GM19023 (cell line): ENCODE data around the gene MRTO4.

ENCODE experiments used
- ATAC-seq: cut with Tn5 transposase; IDR thresholded peaks from one replicate; pipeline ENCODE4 v1.9.1; 2021; ENCODE audit warnings: mild to moderate bottlenecking, moderate library complexity; ENCODE audit not compliant: unreplicated experiment

Gene MRTO4

DNA sequence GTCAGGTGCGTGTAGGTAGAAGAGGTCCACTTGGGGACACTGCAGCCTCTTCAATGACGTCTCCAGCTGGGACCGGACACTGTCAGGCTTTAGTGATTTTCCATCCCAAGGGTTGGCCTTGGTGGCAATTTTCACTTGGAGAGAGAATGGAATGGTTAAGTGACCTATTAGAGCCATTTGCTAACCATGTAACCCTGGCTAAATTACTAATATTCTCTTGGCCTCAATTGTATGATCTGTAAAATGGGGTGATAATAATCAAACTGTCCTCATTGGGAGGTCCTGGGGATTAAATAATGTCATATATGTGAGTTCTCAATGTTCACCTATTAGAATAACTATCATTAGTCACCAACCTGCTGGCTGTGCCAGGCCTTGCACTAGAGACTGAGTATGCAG is 56.9 kb downstream of the MRTO4 start:
- no peak for ATAC-seq

GRCh38 chr1:19309123-19309813 is 57.7 kb downstream of the MRTO4 start:
- ATAC-seq: no peak
